Hair follicle dermal papilla cell (primary cell): ENCODE data around the gene TTC34. TPM values are rescaled to one million over a fixed set of nuclear protein-coding genes. Genes with fewer than 3 reads are reported as not detected.

Source experiments
- total RNA-seq: library from RNA; depleted of rRNA; stranded (reverse); fragments of >200 nt; gene quantifications from 2 replicates; pipeline ENCODE4 v1.2.3, GENCODE V29; 2012

TTC34 gene, protein sequence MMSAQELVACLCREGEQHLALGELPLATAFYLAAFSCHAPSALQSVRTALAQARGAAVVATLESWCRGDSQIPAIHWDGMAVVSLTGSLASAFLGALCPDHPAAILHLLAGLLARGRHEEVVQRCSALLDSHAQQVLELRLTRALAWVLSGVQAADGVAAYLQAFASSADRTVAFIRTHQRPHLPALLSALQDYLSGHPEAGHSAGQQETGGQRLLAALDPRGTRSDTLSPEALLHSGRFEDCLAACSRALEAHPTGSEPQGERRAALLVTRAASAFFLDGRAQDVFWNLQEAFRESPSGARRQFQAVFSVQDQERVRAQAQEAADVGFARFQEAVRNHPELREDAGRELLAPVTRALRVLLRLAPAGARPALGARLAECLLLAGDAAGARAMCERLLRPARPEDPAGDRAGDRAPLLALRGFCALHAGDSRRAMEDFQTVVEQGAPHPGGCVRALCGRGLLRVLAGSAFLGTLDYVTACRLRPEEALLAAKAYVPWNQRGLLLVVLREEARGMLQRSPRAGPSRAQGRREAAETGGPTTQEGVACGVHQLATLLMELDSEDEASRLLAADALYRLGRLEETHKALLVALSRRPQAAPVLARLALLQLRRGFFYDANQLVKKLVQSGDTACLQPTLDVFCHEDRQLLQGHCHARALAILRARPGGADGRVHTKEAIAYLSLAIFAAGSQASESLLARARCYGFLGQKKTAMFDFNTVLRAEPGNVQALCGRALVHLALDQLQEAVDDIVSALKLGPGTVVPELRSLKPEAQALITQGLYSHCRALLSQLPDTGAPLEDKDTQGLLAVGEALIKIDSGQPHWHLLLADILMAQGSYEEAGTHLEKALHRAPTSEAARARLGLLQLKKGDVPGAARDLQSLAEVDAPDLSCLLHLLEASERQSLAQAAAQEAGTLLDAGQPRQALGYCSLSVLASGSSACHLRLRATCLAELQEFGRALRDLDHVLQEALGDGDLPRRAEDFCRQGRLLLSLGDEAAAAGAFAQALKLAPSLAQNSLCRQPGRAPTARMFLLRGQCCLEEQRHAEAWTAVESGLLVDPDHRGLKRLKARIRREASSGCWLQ
- 0.12 and 0.16 TPM in 2 replicates for total RNA-seq

DNA sequence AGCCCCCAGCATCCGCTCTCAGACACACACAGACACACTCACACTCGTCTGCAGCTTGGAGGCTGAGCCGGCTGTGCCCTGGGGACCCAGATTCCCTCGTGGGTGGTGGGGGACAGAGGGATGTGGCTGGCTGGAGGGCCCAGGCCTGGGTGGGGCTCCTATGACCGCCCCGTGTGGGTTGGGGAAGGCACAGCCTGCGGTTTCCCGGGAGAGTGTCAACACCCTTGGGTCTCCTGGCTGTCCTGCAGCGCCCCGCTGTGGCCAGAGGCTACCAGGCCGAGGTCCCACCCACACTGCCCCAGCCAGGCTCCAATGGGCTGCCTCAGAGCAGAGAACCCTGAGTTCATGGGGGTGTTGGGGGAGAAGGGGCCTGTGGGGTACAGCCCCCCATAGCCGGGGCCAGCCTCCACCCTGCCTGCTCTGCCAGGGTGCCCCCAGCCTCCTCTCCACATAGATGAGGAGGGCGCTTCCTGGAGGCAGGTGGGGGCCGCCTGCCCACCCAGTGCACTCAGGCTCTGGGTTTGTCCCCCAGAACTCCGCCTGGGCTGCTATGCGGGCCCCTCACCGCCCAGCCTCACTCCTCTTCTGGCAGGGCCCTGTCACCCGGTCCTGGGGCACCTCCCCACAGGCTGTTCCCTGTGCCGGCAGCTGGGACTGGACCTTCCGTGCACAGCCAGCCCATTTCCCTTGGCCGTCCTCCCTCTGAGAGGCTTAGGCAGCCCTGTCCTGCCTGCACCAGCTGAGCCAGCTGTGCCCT is at the start of gene TTC34:
Gene TTC34, minus strand, starts transcription at position 159 of the 757 bp plus-strand sequence. CDS start 866 bp downstream, outside the sequence.

DNA sequence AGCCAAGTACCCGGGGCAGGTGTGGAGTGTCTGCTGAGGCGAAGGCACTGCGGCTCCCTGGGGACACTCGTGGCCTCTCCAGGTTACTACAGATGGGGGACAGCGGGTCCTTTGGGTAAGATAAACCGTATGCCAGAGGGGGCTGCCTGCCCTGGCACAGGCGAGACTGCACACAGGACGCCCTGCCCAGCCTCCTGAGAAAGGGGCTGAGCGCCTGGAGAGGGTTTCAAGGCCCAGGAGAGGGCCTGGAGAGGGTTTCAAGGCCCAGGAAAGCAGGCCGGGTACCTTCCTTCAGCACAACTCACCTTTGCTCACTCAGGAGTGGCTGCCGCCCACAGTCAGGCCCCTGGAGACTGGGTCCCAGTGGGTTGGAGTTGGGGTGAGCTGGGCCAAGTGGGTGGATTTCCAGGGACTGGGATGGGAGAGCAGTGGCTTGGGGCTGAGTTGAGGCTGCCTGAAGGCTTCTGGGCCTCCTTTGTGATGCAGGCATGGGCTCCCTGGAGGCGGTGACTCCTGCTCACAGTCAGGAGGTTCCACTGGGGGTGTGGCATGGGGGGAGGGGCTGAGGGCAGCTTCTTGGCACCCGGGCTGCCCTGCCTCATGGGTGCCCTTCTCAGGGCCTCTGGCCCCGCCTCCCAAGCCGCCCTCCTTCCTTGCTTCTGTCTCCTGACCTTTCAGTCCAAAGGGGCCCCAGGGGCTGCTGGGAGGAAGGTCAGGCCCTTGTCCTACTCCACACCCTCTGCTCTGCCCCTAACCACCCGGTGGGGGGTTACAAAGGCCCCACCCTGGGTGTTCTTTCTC is 168.7 kb downstream of the TTC34 start, which contains the start of gene MMEL1:
Gene MMEL1, minus strand, starts transcription at position 456 of the 801 bp plus-strand sequence. CDS start 3,532 bp downstream, outside the sequence.

DNA sequence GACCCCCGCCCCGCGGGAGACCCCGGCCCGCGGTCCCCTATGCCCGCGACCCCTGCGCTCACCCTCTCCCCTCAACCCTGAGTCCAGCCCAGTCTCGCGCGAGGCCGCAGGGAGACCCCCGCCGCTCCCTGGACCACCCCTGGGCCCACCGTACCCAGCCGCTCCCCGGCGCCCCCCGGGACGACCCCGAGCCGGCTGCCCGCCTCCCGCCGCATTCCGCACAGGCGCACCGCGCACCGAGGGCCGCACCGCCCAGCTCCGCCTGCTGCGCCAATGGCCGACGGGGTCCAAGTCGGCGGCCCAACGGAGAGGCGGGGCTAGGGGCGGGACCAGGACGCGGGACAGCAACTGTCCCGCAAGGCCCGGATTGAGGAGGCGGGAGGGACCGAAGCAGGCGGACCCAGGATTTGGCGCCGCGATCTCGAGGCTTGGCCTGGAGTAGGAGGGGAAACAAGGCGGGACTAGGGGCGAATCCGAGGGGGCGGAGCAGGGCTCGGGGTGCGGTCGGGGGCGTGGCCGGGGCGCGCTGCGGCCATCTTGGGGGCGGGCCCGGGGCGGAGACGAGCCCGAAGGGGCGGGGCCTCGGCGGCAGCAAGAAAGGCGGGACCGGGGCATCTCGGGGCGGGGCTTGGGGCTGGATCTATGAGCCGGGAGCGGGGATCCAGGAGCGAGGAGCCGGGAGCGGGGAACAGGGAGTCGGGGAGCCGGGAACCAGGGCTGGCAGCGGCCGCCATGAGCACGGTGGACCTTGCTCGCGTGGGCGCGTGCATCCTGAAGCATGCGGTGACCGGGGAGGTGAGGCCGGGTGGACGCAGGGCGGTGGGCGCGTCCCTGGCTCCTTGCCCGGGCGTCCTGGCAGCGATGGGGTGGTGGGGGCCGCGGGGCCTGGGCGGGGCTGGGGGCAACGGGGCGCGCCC is 215.1 kb downstream of the TTC34 start, which contains the start of gene PRXL2B:
Gene PRXL2B, plus strand, starts transcription at position 624 of the 917 bp plus-strand sequence. Its CDS starts 109 bp downstream, at position 733.

Other genes with a start within 250 kb of the TTC34 start
- 30.6 and 38.6 TPM in 2 replicates for gene TNFRSF14, start 245.3 kb downstream of the TTC34 start, total RNA-seq
- gene PRXL2B, start 214.9 kb downstream of the TTC34 start, total RNA-seq = 19.8 and 23.8 TPM in 2 replicates
- gene MMEL1, start 168.7 kb downstream of the TTC34 start, total RNA-seq = 1.2 TPM in 1 of 2 replicates, not detected in the other
- gene ACTRT2, start 219.8 kb upstream of the TTC34 start, total RNA-seq = not detected in 2 replicates